Measurements from ENCODE around the gene BGN. TPM values are rescaled to one million over a fixed set of nuclear protein-coding genes. Genes with fewer than 3 reads are reported as not detected.

Gene BGN
- total RNA-seq, 1 donor from 2014 or later: 205 TPM

DNA sequence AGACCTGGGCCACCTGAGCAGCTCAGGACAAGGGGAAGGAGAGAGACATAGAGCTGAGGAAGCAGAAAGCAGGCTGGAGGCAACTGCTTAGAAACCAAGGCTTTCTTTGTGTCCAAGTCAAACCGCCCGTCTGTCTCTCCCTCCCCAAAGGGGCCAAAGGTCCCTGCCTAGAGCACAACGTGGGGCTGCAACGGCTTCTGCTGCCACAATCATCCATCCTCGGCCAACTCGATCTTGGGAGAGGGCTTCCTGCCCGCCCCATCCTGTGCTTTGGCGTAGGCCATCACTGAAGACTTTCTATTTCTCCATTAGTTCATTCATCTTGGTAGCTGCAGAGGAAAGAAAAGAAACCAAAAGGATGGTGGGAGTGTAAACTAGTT lies 47.2 kb upstream of the BGN start:
- intact Hi-C loops (cut with DNase I): no loop called here
- H3K9me3 ChIP-seq: no peaks in the 10 kb centered on the region
- H3K4me1 ChIP-seq: no peaks in the 10 kb centered on the region
- no peak for DNase-seq
- no peak for ATAC-seq
- no peaks in the 10 kb centered on the region for H3K36me3 ChIP-seq
- no peak overlapping the region for H3K27ac ChIP-seq
- no peak overlapping the region for H3K4me3 ChIP-seq
- TF ChIP-seq, protein P1, sequence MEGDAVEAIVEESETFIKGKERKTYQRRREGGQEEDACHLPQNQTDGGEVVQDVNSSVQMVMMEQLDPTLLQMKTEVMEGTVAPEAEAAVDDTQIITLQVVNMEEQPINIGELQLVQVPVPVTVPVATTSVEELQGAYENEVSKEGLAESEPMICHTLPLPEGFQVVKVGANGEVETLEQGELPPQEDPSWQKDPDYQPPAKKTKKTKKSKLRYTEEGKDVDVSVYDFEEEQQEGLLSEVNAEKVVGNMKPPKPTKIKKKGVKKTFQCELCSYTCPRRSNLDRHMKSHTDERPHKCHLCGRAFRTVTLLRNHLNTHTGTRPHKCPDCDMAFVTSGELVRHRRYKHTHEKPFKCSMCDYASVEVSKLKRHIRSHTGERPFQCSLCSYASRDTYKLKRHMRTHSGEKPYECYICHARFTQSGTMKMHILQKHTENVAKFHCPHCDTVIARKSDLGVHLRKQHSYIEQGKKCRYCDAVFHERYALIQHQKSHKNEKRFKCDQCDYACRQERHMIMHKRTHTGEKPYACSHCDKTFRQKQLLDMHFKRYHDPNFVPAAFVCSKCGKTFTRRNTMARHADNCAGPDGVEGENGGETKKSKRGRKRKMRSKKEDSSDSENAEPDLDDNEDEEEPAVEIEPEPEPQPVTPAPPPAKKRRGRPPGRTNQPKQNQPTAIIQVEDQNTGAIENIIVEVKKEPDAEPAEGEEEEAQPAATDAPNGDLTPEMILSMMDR (IDR thresholded peaks at IDR 0.05): no peak
- H3K27me3 ChIP-seq: no peaks in the 10 kb centered on the region

DNA sequence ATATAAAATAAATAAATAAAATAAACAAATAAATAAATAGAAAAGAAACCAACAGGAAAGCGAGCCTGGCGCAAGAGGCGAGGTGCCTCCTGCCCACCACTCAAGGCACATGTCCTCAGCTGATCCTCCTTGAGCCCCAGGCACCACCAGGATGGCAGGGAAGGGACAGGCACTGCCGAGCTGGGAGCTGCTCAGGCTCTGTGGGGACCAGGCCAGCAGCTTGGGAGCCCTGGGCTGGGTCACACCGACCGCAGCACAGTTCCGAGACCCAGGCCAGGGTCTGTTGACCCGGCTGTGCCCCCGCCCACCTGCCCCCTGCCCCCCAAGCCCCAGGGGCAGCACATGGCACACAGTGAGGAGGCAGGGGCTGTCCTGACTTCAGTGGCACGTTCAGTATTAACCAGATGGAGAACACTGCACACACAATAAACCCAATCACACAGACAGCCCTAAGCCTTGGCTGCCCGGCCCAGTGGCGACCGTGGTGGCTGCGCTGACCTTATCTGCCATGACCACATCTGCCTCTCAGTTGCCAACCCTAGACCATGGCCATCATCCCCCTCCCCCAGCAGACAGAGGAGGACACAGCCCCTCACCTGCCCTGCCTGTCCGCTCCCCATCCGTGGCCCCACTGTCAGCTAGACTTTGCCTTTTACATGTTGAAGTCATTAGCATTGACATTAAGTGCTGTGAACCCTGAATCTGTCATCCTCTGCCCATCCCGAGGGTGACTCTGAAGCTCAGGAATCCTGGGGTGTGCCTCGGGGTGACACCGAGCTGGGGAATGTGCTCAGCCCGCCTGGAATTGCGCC lies 46.0 kb upstream of the BGN start:
- TF ChIP-seq, protein P1 (IDR thresholded peaks at IDR 0.05): no peak
- Histone ChIP-seq H3K27ac (no peak overlapping the region), H3K27me3 (no peaks in the 10 kb centered on the region), H3K9me3 (no peaks in the 10 kb centered on the region), H3K4me1 (no peaks in the 10 kb centered on the region), H3K4me3 (no peak overlapping the region), H3K36me3 (no peaks in the 10 kb centered on the region)
- DNase-seq (no peak), ATAC-seq (no peak)
- intact Hi-C loops (cut with DNase I): no loop called here

DNA sequence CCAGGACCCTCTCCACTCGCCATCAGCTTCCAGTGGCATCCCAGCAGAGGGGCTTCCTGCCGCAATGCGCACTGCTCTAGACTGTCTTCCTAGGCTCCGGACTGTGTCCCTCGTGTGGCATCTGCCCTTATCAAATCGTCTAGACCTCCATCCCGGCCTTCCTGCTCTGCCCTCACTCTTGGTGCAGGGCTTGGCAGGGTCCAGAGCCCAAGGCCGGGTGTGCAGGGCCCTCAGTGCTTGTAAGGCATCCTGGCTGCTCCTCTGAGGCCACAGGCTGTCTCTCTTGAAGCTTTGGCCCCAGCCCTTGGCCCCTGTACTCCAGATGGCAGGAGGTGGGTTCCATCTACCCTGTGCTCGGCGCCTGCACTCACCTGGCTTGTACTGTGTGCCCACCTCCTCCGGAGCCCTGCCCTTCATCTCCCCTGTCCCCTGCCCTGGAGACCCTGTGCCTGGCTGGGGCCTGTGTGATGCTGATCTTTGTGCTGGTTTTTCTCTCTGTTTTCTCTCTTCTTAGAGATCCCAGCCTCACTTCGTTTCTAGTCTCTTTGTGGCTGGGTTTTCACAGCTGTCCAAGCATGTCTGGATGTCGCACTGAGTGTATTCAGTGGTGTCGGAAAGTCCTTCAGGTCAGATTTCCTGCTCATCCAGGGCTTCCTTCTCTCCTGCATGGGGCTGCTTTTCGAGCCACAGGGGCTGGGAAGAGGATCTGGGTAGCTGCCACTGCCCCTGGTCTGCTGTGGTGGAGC lies 45.2 kb upstream of the BGN start:
- H3K36me3 ChIP-seq: no peaks in the 10 kb centered on the region
- H3K9me3 ChIP-seq: no peaks in the 10 kb centered on the region
- no peak overlapping the region for H3K4me3 ChIP-seq
- TF ChIP-seq, protein P1 (IDR thresholded peaks at IDR 0.05): no peak
- DNase-seq (no peak), ATAC-seq (no peak)
- H3K27me3 ChIP-seq: no peaks in the 10 kb centered on the region
- intact Hi-C loops (cut with DNase I): no loop called here
- no peak overlapping the region for H3K27ac ChIP-seq
- no peaks in the 10 kb centered on the region for H3K4me1 ChIP-seq

GRCh38 chrX:153450114-153450948 lies 44.4 kb upstream of the BGN start:
- ATAC-seq: no peak
- intact Hi-C loops (cut with DNase I): no loop called here
- DNase-seq: no peak

GRCh38 chrX:153450949-153451277 lies 43.9 kb upstream of the BGN start:
- H3K36me3 ChIP-seq: no peaks in the 10 kb centered on the region
- H3K4me3 ChIP-seq: no peak overlapping the region
- DNase-seq: no peak

More at GRCh38 chrX:153450114-153450948, 44.4 kb upstream of the BGN start:
- TF ChIP-seq, protein P1 (IDR thresholded peaks at IDR 0.05): no peak
- no peaks in the 10 kb centered on the region for H3K9me3 ChIP-seq
- H3K27ac ChIP-seq: no peak overlapping the region
- H3K4me1 ChIP-seq: no peaks in the 10 kb centered on the region
- H3K36me3 ChIP-seq: no peaks in the 10 kb centered on the region
- H3K27me3 ChIP-seq: no peaks in the 10 kb centered on the region
- no peak overlapping the region for H3K4me3 ChIP-seq

More at GRCh38 chrX:153450949-153451277, 43.9 kb upstream of the BGN start:
- no peaks in the 10 kb centered on the region for H3K4me1 ChIP-seq
- H3K9me3 ChIP-seq: no peaks in the 10 kb centered on the region
- ATAC-seq: no peak
- H3K27ac ChIP-seq: no peak overlapping the region
- no peaks in the 10 kb centered on the region for H3K27me3 ChIP-seq
- TF ChIP-seq, protein P1 (IDR thresholded peaks at IDR 0.05): no peak
- intact Hi-C loops (cut with DNase I): no loop called here
